Fibroblast of the aortic adventitia (primary cell): Measurements from ENCODE around the gene KLHL40. TPM values are rescaled to one million over a fixed set of nuclear protein-coding genes. Genes with fewer than 3 reads are reported as not detected.

ENCODE experiments used
- DNase-seq: peaks from one replicate; pipeline ENCODE4 v3.0.0-alpha.2; 2010; ENCODE audit warnings: low read depth
- H3K4me3 ChIP-seq: 2 replicates; pipeline ENCODE4 v1.5.1; 2011; ENCODE audit warnings: low read depth, mild to moderate bottlenecking, control low read depth, low read length, moderate library complexity
- total RNA-seq: library from RNA; depleted of rRNA; stranded (reverse); fragments of >200 nt; gene quantifications from 2 replicates; pipeline ENCODE4 v1.2.3, GENCODE V29; 2012; ENCODE audit warnings: low replicate concordance
- TF ChIP-seq, protein P1 (sequence below): IDR thresholded peaks from 2 replicates; pipeline ENCODE4 v1.5.1; 2011; ENCODE audit warnings: mild to moderate bottlenecking, low read length, control low read depth, inconsistent platforms; ENCODE audit not compliant: insufficient read depth

Gene KLHL40
- total RNA-seq, 1 donor: not detected

DNA sequence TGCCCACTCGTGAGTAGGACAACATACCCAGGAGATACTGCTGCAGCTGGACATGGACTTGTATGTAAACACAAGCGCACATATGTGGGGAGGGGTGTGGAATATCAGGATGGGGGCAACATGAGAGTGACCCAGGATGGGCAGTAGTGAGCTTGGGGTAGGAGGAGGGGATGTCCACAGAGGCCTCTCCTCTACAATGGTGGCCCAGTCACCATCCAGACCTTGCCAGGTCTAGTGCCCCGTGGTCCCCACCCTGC, 32.1 kb upstream of the KLHL40 start:
- DNase-seq: no peak
- H3K4me3 ChIP-seq: peak overlapping the region; percentile 87
- TF ChIP-seq, protein P1, sequence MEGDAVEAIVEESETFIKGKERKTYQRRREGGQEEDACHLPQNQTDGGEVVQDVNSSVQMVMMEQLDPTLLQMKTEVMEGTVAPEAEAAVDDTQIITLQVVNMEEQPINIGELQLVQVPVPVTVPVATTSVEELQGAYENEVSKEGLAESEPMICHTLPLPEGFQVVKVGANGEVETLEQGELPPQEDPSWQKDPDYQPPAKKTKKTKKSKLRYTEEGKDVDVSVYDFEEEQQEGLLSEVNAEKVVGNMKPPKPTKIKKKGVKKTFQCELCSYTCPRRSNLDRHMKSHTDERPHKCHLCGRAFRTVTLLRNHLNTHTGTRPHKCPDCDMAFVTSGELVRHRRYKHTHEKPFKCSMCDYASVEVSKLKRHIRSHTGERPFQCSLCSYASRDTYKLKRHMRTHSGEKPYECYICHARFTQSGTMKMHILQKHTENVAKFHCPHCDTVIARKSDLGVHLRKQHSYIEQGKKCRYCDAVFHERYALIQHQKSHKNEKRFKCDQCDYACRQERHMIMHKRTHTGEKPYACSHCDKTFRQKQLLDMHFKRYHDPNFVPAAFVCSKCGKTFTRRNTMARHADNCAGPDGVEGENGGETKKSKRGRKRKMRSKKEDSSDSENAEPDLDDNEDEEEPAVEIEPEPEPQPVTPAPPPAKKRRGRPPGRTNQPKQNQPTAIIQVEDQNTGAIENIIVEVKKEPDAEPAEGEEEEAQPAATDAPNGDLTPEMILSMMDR: no peak

DNA sequence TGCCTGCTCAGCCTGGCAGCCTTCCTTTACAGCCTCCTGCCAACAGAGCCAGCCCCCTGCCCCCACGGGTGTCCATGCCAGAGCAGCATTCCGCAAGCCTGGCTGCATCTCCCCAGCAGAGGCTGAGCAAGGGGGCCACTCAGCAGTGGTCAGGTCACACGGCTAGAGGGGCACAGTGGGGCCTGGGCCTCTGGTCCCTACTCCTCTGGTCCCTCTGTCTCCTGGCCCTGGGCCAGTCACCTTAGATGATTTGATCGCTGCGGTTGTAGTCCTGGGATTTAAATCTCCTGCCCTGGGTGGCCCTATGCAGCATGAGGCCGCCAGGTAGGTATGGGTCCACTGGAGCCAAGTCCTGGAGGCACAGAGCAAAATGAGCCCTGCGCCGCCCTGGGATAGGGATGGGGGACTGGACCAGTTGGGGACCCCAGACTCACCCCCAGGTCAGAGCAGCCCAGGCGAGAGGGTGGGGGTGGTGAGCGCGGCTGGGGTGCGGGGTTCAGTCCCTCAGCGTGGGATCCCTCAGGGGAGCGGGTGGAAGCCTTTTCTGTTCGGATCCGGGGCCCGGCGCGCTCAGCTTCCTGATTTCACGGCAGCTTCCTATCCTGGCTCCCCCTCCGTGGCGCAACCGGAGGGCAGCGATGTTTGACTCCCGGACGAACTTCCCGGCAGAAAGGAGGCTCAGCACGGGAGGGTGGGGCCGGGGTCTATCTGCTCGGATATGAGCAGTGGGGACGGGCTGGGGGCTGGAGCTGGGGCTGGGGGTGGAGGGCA, 31.6 kb upstream of the KLHL40 start, which contains the start of gene ZBTB47:
ZBTB47 (plus strand) TSS at position 138 of the 771 bp plus-strand sequence. CDS start 4,659 bp downstream, outside the sequence.
- peak; percentile 46 for DNase-seq
- TF ChIP-seq, protein P1: no peak

DNA sequence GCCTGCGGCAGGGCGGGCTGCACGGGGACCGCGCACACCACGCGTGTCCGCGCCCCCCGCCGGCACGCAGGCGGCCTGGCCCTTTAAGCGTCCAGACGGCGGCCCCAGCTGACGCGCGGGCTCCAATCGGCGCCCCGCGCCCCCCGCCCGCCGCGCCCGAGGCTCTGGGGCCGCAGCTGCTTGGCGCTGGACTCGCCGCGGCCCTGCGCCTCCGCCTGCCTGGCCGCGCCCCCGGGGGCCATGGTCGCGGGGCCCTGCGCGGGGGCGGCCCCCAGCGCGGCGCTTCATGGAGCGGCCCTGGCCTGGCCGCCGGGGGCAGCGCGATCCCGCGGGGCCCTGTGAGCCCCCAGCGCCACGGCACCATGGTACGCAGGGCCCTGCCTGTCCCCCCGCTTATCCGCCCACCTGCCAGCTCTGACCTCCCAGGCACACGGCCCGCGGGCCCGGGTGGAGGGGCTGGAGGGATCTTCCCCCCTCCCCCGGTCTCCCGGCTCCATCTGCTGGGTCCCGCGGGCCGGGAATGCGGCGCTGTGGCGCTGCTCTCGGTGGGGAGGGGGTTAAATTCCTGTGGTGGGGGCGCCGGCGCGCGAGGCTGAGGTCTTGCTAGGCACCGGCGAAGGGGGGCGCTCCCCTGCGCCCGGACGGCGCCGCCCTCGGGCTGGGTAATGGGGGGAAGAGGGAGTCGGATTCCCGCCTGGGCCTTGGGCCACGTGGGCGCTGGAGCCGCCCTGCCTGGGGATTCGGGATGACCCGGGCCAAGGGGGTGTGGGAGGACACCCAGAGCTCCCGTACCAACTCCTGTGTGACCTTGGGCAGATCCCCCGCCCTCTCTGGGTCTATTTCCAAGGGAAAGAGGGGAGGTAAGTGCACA, 30.8 kb upstream of the KLHL40 start:
- TF ChIP-seq, protein P1: no peak
- H3K4me3 ChIP-seq: peak overlapping the region; percentile 87
- DNase-seq: peak; percentile 47

More for the DNA sequence above, 31.6 kb upstream of the KLHL40 start, which contains the start of gene ZBTB47:
- H3K4me3 ChIP-seq: peak within 1 kb of the TSS; percentile 87

DNA sequence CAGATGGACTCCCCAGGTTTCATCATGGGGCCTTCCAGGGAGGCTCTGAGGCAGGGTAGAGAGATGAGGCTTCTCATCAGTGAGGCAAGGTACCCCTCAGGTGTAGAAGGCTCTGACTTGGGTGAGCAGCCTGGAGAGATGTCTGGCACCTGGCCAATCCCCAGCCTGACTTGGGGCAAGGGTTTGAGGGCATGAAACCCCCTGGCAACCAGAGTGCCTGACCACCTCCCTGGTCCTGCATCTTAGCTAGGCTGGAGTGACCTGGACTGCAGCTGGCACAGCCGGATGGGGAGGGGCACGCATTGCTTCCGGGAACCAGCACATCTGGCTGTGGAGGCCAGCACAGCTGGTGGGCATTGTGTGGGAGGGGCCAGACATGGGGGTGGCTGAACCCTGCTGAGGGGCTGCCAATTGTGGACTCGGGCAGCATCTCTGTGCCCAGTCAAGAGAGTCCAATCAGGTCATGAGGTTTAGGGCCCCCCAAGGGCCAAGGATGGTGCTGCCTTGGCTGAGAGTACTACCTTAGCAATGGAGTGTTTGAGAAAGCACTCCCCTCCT, 29.9 kb upstream of the KLHL40 start:
- TF ChIP-seq, protein P1: no peak
- peak overlapping the region; percentile 87 for H3K4me3 ChIP-seq
- DNase-seq: no peak

DNA sequence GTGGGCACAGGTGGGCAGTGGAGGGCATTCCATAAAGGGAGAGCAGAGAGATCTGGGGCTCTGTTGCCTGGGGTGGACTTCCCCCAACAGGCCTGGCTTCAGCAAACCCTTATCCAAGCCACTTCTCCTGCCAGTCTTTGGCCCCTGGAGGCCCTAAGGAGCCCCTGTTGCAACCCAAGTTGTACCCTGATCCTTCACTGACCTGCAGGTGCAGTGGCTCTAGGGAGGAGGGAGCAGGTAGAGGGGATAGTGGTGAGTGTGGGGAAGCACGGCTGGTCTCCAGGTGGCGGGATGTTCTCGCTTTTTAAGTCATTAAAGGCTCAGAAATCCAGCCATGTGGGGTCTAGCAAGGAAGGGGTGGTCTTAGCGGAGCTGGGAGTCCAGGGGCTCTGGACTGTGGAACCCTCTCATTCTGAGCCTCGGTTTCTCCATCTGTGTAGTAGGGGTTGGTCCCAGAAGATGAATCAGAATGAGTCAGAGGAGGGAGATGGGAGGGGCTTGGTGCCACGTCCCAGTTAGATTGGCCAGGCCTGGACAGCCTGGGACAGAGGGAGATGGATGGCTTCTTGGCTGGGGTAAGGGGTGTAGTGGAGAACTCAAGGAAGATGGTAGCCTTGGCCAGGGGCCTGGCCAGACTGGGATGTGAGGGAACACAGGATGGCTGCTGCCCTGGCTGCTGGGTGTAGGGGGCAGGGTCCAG, 29.2 kb upstream of the KLHL40 start:
- H3K4me3 ChIP-seq: peak overlapping the region; percentile 87
- TF ChIP-seq, protein P1: no peak

More for the DNA sequence above, 29.2 kb upstream of the KLHL40 start:
- peak; percentile 68 for DNase-seq
